ENCODE data around the gene DNAH8. TPM values are rescaled to one million over a fixed set of nuclear protein-coding genes. Genes with fewer than 3 reads are reported as not detected.

DNAH8 gene
- total RNA-seq, 1 experiment from 2014 or later, result not detected

DNA sequence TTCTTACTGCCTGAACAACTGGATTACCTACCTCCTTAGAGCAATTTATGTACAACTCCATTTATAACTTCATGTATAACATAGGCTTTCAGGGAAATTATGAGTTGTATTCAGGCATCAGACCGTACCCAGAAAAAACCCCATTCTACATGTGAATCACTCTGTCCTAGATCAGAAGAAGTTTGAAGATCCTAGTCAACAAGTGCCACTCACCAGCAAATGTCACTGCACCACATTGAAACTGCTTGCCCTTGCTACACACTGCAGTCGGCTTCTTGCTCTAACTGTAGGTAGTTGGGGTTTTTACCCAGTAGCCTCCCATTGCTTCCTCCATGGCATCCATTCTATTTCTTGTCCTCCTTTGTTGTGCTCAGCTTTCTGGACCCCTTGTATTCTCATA is 132.4 kb downstream of the DNAH8 start:
- RAD21 ChIA-PET (ENCODE audit: low non-redundant PET in 1 of 2, low total read pairs in 2 of 2, uncharacterized antibody in 2 of 2, unreplicated experiment in 2 of 2), result no interaction called here
- no peak overlapping the region for H3K27ac ChIP-seq (ENCODE audit: low read depth, low read length)
- no peak overlapping the region for H3K4me2 ChIP-seq (ENCODE audit: low read length)
- no peak for ATAC-seq
- H4K20me1 ChIP-seq (ENCODE audit: insufficient read depth), result no peaks in the 10 kb centered on the region
- H3K9me3 ChIP-seq (ENCODE audit: control insufficient read depth in 1 of 2, insufficient read depth in 1 of 2, low read depth in 1 of 2, low read length in 2 of 2), result no peaks in the 10 kb centered on the region
- H3K36me3 ChIP-seq (ENCODE audit: control insufficient read depth in 1 of 2, insufficient read depth in 2 of 2, low read length in 2 of 2), result no peaks in the 10 kb centered on the region
- no peak for DNase-seq (ENCODE audit: low read depth, low spot score)
- CTCF ChIA-PET, result no interaction called here
- peaks cover 0 to 5% of the 10 kb centered on the region in 2 experiments; a peak in 2 of 4 replicates for H3K4me1 ChIP-seq (ENCODE audit: control insufficient read depth in 1 of 2, insufficient read depth in 2 of 2, low read length in 2 of 2)
- intact Hi-C loops (cut with micrococcal nuclease), result no loop called here
- H3K9me2 ChIP-seq (ENCODE audit: insufficient read depth), result no peaks in the 10 kb centered on the region
- no peaks in the 10 kb centered on the region for H3K79me2 ChIP-seq (ENCODE audit: insufficient read depth, low read length)
- POLR2A ChIA-PET, result no interaction called here
- no peak overlapping the region for H3K4me3 ChIP-seq (replicated peaks in 1 of 2; ENCODE audit: low read depth in 1 of 2, low read length in 2 of 2)
- H2AFZ ChIP-seq (ENCODE audit: low read depth, low read length, poor library complexity, severe bottlenecking), result no peak overlapping the region
- BruUV-seq (replicated peaks), result no TSS peak
- H3K9ac ChIP-seq (ENCODE audit: low read length), result no peak overlapping the region
- TF ChIP-seq TCF7L2 (IDR thresholded peaks at IDR 0.05; ENCODE audit: borderline replicate concordance, extremely low read depth, insufficient read depth, insufficient read length) (no peak), EZH2phosphoT487 (IDR thresholded peaks at IDR 0.05; ENCODE audit: borderline replicate concordance) (no peak), EZH2 (IDR thresholded peaks at IDR 0.05) (no peak), POLR2A (IDR thresholded peaks at IDR 0.05; ENCODE audit: borderline replicate concordance, extremely low read depth, insufficient read depth, insufficient read length) (no peak), RAD21 (IDR thresholded peaks at IDR 0.05; ENCODE audit: low read depth) (no peak), JUND (IDR thresholded peaks at IDR 0.05) (no peak), ELF1 (IDR thresholded peaks at IDR 0.05; ENCODE audit: borderline replicate concordance, low read depth) (no peak), ZFX (IDR thresholded peaks at IDR 0.05) (no peak), SP1 (IDR thresholded peaks at IDR 0.05; ENCODE audit: low read depth) (no peak), EGR1 (IDR thresholded peaks at IDR 0.05; ENCODE audit: low read depth) (no peak), FOSL1 (IDR thresholded peaks at IDR 0.05; ENCODE audit: low read depth) (no peak), CEBPB (IDR thresholded peaks at IDR 0.05; ENCODE audit: low read depth) (no peak)
- TF ChIP-seq, protein P1, sequence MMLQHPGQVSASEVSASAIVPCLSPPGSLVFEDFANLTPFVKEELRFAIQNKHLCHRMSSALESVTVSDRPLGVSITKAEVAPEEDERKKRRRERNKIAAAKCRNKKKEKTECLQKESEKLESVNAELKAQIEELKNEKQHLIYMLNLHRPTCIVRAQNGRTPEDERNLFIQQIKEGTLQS (IDR thresholded peaks at IDR 0.05), result no peak
- TF ChIP-seq, protein P2, sequence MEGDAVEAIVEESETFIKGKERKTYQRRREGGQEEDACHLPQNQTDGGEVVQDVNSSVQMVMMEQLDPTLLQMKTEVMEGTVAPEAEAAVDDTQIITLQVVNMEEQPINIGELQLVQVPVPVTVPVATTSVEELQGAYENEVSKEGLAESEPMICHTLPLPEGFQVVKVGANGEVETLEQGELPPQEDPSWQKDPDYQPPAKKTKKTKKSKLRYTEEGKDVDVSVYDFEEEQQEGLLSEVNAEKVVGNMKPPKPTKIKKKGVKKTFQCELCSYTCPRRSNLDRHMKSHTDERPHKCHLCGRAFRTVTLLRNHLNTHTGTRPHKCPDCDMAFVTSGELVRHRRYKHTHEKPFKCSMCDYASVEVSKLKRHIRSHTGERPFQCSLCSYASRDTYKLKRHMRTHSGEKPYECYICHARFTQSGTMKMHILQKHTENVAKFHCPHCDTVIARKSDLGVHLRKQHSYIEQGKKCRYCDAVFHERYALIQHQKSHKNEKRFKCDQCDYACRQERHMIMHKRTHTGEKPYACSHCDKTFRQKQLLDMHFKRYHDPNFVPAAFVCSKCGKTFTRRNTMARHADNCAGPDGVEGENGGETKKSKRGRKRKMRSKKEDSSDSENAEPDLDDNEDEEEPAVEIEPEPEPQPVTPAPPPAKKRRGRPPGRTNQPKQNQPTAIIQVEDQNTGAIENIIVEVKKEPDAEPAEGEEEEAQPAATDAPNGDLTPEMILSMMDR (IDR thresholded peaks at IDR 0.05 in 2 of 3, conservative IDR thresholded peaks at IDR 0.05 in 1 of 3; ENCODE audit: borderline replicate concordance in 1 of 3, insufficient read depth in 1 of 3, low read depth in 2 of 3, low read length in 2 of 3), result no peak
- TF ChIP-seq, protein P3, sequence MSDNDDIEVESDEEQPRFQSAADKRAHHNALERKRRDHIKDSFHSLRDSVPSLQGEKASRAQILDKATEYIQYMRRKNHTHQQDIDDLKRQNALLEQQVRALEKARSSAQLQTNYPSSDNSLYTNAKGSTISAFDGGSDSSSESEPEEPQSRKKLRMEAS (IDR thresholded peaks at IDR 0.05), result no peak
- TF ChIP-seq, protein P4, sequence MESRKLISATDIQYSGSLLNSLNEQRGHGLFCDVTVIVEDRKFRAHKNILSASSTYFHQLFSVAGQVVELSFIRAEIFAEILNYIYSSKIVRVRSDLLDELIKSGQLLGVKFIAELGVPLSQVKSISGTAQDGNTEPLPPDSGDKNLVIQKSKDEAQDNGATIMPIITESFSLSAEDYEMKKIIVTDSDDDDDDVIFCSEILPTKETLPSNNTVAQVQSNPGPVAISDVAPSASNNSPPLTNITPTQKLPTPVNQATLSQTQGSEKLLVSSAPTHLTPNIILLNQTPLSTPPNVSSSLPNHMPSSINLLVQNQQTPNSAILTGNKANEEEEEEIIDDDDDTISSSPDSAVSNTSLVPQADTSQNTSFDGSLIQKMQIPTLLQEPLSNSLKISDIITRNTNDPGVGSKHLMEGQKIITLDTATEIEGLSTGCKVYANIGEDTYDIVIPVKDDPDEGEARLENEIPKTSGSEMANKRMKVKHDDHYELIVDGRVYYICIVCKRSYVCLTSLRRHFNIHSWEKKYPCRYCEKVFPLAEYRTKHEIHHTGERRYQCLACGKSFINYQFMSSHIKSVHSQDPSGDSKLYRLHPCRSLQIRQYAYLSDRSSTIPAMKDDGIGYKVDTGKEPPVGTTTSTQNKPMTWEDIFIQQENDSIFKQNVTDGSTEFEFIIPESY (IDR thresholded peaks at IDR 0.05; ENCODE audit: extremely low read depth, insufficient replicate concordance, low read length), result no peak
- TF ChIP-seq, protein P5, sequence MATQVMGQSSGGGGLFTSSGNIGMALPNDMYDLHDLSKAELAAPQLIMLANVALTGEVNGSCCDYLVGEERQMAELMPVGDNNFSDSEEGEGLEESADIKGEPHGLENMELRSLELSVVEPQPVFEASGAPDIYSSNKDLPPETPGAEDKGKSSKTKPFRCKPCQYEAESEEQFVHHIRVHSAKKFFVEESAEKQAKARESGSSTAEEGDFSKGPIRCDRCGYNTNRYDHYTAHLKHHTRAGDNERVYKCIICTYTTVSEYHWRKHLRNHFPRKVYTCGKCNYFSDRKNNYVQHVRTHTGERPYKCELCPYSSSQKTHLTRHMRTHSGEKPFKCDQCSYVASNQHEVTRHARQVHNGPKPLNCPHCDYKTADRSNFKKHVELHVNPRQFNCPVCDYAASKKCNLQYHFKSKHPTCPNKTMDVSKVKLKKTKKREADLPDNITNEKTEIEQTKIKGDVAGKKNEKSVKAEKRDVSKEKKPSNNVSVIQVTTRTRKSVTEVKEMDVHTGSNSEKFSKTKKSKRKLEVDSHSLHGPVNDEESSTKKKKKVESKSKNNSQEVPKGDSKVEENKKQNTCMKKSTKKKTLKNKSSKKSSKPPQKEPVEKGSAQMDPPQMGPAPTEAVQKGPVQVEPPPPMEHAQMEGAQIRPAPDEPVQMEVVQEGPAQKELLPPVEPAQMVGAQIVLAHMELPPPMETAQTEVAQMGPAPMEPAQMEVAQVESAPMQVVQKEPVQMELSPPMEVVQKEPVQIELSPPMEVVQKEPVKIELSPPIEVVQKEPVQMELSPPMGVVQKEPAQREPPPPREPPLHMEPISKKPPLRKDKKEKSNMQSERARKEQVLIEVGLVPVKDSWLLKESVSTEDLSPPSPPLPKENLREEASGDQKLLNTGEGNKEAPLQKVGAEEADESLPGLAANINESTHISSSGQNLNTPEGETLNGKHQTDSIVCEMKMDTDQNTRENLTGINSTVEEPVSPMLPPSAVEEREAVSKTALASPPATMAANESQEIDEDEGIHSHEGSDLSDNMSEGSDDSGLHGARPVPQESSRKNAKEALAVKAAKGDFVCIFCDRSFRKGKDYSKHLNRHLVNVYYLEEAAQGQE (IDR thresholded peaks at IDR 0.05; ENCODE audit: low read depth), result no peak
- peaks cover 55% of the 10 kb centered on the region for H3K27me3 ChIP-seq (ENCODE audit: insufficient read depth, low read length)
